RWPE2 (cell line): ENCODE data around the gene RAP1GAP2.

Experiments used
- ATAC-seq: fragments of 200-7000 bp; cut with Tn5 transposase; 3 replicates; pipeline ENCODE4 v1.9.1; 2021; ENCODE audit warnings: low read depth
- DNase-seq: peaks from one replicate; pipeline ENCODE4 v3.0.0-alpha.2; 2020; ENCODE audit warnings: low spot score
- H3K27ac ChIP-seq: fragments of 450-650 bp; 2 replicates; pipeline ENCODE4 v1.5.1; 2017; ENCODE audit warnings: mild to moderate bottlenecking; ENCODE audit not compliant: poor library complexity, severe bottlenecking
- H3K27me3 ChIP-seq: fragments of 250-450 bp; sonication (Bioruptor Pico); 2 replicates; pipeline ENCODE4 v1.5.1; 2021; ENCODE audit warnings: mild to moderate bottlenecking, moderate library complexity; ENCODE audit not compliant: insufficient read depth, poor library complexity, severe bottlenecking
- H3K36me3 ChIP-seq: fragments of 250-450 bp; sonication (Bioruptor Pico); 2 replicates; pipeline ENCODE4 v1.5.1; 2020; ENCODE audit warnings: low read depth, mild to moderate bottlenecking, moderate library complexity
- H3K4me1 ChIP-seq: fragments of 250-450 bp; sonication (Bioruptor Pico); 2 replicates; pipeline ENCODE4 v1.5.1; 2021; ENCODE audit warnings: mild to moderate bottlenecking, moderate library complexity; ENCODE audit not compliant: insufficient read depth, poor library complexity, severe bottlenecking
- H3K4me3 ChIP-seq: fragments of 250-450 bp; sonication (Bioruptor Pico); 2 replicates; pipeline ENCODE4 v1.5.1; 2021; ENCODE audit warnings: mild to moderate bottlenecking, moderate library complexity; ENCODE audit not compliant: severe bottlenecking
- H3K9me3 ChIP-seq: fragments of 250-450 bp; sonication (Bioruptor Pico); 2 replicates; pipeline ENCODE4 v1.5.1; 2021; ENCODE audit warnings: mild to moderate bottlenecking, moderate library complexity; ENCODE audit not compliant: severe bottlenecking
- CTCF ChIP-seq: fragments of 450-650 bp; IDR thresholded peaks from one replicate; pipeline ENCODE4 v1.5.1; 2017; ENCODE audit warnings: mild to moderate bottlenecking, moderate library complexity; ENCODE audit not compliant: poor library complexity, severe bottlenecking

Gene RAP1GAP2

DNA sequence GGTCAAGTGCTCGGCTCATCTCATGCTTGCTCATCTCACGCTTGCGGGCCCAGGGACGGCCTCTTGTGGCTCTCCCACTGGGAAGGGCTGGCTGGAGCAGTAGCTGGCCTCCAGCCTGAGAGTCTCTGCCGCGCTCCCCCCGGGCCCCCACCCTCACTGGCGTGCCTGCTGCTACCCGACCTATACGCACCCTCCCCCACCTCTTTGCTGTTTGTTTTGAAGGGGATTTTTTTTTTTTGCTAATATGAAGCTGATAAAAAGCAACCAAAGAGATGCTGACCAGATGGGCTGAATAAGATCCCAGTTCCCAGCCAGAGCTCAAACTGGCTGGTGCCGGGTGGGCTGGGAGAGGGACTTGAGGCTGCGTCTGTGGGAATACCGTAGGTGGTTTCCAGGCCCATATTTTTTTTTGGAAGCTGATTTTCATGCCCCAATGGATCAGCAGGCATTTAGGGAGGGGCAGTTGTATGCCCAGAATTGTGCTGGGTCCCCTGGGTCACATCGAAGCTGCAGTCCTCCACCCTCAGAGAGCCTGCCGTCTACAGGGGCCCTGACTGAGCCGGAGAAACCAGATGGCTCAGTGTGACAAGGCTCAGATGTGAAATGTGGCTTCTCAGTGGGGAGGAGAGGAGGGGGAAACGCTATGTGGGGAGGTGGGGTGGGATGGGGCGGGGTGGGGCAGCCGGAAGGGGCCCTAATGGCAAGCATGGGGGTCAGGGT lies 115.0 kb downstream of the RAP1GAP2 start:
- Histone ChIP-seq H3K4me3 (no peak overlapping the region), H3K27ac (no peak overlapping the region), H3K9me3 (no peaks in the 10 kb centered on the region), H3K36me3 (peaks cover 19% of the 10 kb centered on the region), H3K27me3 (no peaks in the 10 kb centered on the region), H3K4me1 (no peaks in the 10 kb centered on the region)
- TF ChIP-seq CTCF, result no peak
- ATAC-seq, result no peak
- DNase-seq, result no peak

GRCh38 chr17:2911755-2912111 lies 115.5 kb downstream of the RAP1GAP2 start:
- no peak for TF ChIP-seq CTCF
- Histone ChIP-seq H3K36me3 (peaks cover 13% of the 10 kb centered on the region), H3K4me3 (no peak overlapping the region), H3K27me3 (no peaks in the 10 kb centered on the region), H3K27ac (no peak overlapping the region), H3K9me3 (no peaks in the 10 kb centered on the region), H3K4me1 (no peaks in the 10 kb centered on the region)
- no peak for ATAC-seq
- no peak for DNase-seq

DNA sequence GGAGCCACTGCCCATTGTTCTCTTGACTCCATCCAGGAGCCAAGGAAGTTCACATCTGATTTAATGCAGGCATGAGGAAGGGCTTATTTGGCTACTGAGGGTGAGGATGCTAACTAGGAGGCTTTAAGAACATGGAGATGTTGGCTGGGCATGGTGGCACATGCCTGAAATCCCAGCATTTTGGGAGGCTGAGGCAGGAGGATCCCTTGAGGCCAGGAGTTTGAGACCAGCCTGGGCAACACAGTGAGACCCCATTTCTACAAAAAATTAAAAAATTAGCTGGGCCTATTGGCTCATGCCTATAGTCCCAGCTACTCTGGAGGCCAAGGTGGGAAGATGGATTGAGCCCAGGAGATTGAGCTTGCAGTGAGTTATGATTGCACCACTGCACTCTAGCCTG lies 116.5 kb downstream of the RAP1GAP2 start:
- ATAC-seq (no peak), DNase-seq (no peak)
- Histone ChIP-seq H3K27me3 (no peaks in the 10 kb centered on the region), H3K4me3 (no peak overlapping the region), H3K27ac (no peak overlapping the region), H3K36me3 (peaks cover 4% of the 10 kb centered on the region), H3K4me1 (no peaks in the 10 kb centered on the region), H3K9me3 (no peaks in the 10 kb centered on the region)
- no peak for TF ChIP-seq CTCF

DNA sequence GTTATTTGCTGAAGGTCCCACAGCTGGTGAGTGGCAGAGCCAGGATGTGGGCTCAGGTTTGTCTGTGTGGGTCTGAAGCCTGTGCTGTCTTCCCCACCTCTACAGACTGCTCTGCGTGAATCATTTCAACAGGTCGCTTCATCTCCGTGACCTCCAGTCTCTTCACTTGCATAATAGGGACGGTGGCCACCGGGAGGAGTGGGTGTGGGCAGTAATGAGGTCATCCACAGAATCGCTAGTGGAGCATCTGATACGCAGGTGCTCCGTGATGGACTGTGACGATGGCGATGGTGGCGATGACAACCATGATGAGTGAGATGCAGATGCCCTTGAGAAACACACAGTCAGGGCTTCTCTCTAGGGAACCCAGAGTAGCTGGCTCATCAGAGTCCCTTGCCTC lies 120.2 kb downstream of the RAP1GAP2 start:
- no peak overlapping the region for H3K4me3 ChIP-seq
- no peaks in the 10 kb centered on the region for H3K9me3 ChIP-seq
- ATAC-seq (no peak), DNase-seq (no peak)
- H3K4me1 ChIP-seq, result no peaks in the 10 kb centered on the region
- no peak for TF ChIP-seq CTCF
- H3K27ac ChIP-seq, result no peak overlapping the region
- H3K36me3 ChIP-seq, result peaks cover 3% of the 10 kb centered on the region; the same call in 1 of the 2 replicates
- H3K27me3 ChIP-seq, result no peaks in the 10 kb centered on the region

DNA sequence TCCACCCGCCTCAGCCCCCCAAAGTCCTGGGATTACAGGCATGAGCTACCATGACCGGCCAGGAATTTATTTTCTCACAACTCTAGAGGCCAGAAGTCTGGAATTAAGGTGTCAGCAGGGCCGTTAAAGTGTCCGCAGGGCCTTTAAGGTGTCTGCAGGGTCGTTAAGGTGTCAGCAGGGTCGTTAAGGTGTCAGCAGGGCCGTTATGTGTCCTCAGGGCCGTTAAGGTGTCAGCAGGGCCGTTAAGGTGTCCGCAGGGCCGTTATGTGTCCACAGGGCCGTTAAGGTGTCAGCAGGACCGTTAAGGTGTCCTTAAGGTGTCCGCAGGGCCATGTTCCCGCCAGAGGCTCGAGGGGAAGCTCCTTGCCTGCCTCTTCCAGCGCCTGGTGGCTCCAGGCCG lies 125.2 kb downstream of the RAP1GAP2 start:
- no peaks in the 10 kb centered on the region for H3K27me3 ChIP-seq
- TF ChIP-seq CTCF, result no peak
- ATAC-seq (no peak), DNase-seq (no peak)
- H3K4me3 ChIP-seq, result no peak overlapping the region
- no peaks in the 10 kb centered on the region for H3K9me3 ChIP-seq
- peaks cover 23% of the 10 kb centered on the region for H3K4me1 ChIP-seq
- H3K27ac ChIP-seq, result no peak overlapping the region
- 0 out of 2 replicates have a peak, but pooled peaks cover 7% of the 10 kb centered on the region for H3K36me3 ChIP-seq
